Head of caudate nucleus (tissue), 42 donors: ENCODE measurements around the gene ZNF654.
A peak's percentile ranks its signal among the peaks of the same experiment; 100 is the strongest.
"Not testable (repeated sequence)": the region's sequence is repeated elsewhere in the genome, so short reads cannot be mapped to it uniquely, and the experiment has no call there.

ENCODE experiments used
- DNase-seq, 42 donors: peaks; one replicate each; pipeline versions ENCODE4 v3.0.0 to v3.0.0-alpha.2; 2020 to 2021; ENCODE audit warnings: mixed read lengths in 7 of 42
- intact Hi-C: fragments of 100-400 bp; cut with DNase I; formaldehyde crosslinking; loops from one replicate; pipeline ENCODE4 v1.15.0; 2022

The ZNF654 gene

DNA sequence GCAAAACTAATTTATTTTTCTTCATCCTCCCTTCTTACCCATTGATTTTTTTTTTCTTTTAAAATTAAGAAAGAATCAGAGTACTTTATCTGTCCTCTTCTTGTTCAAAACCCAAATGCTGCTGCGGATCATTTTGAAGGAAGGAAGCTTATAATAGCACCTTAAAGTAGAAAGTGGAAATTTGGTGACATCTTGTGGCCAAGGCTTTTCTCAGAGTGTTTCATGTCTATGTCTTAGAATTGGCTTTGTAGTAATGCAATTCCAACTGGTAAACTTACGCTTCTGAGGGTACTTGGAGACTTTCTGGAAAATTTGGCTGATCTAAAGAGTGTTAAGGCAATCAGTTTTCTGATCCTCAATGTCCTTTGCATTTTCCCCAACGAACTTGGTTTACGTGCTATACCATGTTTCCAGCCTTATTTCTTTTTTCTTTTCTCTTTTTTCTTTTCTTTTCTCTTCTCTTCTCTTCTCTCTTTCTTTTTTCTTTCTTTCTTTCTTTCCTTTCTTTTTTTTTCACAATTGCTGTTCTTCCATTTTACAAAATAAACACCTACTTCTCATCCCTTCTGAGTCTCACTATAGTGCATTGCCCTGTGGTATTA lies 121.4 kb downstream of the ZNF654 start:
- peak in 3 of 42 donors; percentile 11 to 40 (median 12) for DNase-seq

DNA sequence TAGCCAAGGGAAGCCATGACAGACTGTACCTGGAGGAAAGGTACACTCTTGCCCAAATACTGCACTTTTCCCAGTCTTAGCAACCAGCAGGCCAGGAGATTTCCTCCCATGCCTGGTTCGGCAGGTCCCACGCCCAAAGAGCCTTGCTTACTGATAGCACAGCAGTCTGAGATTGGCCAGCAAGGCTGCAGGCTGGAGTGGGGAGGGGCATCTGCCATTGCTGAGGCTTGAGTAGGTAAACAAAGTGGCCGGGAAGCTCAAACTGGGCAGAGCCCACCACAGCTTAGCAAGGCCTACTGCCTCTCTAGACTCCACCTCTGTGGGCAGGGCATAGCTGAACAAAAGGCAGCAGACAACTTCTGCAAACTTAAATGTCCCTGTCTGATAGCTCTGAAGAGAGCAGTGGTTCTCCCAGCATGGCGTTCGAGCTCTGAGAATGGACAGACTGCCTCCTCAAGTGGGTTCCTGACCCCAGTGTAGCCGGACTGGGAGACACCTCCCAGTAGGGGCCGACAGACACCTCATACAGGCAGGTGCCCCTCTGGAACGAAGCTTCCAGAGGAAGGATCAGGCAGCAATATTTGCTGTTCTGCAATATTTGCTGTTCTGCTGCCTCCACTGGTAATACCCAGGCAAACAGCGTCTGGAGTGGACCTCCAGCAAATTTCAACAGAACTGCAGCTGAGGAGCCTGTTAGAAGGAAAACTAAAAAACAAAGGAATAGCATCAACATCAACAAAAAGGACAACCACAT lies 123.3 kb downstream of the ZNF654 start:
- intact Hi-C loops, DNase-seq: not testable (repeated sequence)

More for the DNA sequence above, 121.4 kb downstream of the ZNF654 start:
- intact Hi-C loops = no loop called here

DNA sequence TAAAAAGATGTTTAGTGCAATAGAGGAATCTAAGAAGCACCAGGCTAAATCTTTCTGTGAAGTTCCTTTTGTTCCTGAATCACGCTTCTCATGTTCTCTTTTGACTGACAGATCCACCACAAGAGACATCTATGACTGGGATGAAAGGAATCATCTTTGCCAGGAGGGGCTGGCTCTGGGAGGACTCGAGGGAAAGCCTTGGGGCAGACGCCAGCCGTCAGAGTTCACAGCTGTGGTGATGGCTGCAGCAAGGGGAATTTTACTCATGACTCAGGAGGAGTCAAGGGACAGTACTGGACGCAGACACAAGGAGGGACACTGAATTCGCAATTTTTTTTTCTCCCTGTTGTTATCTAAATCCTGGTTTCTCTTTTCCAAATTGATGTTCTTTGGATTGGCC lies 129.4 kb downstream of the ZNF654 start:
- intact Hi-C loops = no loop called here
- DNase-seq = peak; percentile 6 to 91 (median 70)

DNA sequence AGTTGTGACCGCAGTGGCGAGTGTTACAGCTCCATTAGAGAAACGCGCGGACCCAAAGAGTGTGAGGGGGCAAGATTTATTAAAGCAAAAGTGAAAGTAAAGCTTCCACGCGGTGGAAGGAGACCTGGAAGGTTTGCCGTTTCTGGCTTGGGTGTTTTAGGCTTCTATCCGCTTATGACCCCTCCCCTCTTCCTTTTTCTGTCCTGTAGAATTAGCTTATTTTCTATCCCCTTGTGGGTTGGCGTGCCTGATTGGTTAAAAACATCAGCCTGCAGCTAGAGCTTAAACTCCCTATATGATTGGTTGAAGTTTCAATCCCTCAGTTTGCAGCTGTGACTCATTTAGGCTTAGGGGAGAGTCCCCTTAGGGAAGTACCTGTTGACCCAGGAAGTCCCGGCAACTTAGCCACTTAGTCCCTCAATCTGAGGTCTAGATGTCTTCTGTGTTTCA lies 130.3 kb downstream of the ZNF654 start:
- intact Hi-C loops = no loop called here

DNA sequence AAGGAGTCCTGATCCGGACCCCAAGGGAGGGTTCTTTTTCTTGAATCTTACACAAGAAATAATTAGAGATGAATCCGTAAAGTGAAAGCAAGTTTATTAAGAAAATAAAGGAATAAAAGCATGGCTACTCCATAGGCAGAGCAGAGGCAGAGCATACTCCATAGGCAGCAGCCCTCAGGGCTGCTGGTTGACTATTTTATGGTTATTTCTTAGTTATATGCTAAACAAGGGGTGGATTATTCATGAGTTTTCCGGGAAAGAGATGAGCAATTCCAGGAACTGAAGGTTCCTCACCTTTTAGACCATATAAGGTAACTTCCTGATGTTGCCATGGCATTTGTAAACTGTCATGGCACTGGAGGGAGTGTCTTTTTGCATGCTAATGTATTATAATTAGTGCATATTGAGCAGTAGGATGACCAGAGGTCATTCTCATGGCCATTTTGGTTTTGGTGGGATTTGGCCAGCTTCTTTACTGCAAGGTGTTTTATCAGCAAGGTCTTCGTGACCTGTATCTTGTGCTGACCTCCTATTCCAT lies 132.9 kb downstream of the ZNF654 start:
- intact Hi-C loops = no loop called here
- no peak for DNase-seq

More for the DNA sequence above, 130.3 kb downstream of the ZNF654 start:
- no peak for DNase-seq

DNA sequence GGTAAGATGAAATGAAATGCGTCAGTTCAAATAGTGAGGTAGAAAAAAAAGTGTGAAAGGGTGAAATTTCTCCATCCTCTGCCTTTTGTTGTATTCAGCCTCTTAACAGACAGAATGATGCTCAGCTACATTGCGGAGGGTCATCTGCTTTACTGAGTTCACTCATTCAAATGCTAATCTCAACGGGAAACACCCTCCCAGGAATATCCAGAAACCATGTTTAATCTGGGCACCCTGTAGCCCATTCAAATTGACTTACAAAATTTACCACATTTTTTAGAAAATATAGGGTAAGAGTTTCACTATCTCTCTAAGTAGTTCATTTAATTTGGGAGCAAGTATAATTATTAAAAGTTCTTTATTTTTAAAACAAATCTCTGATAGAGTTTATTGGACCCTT lies 133.6 kb downstream of the ZNF654 start:
- intact Hi-C loops = no loop called here
- DNase-seq = no peak
